NCI-H2107 treated with DMSO at 0.1 percent for 48 hours (cell line): ENCODE measurements around the gene SMIM7.
A peak's percentile ranks its signal among the peaks of the same experiment; 100 is the strongest.
"Not testable (repeated sequence)": the region's sequence is repeated elsewhere in the genome, so short reads cannot be mapped to it uniquely, and the experiment has no call there.

Source experiments
- DNase-seq: peaks from one replicate; lab custom pipeline; 2025; ENCODE audit not compliant: unreplicated experiment; lab: John Stamatoyannopoulos, UW

Gene SMIM7

GRCh38 chr19:16659832-16660708 is at the start of gene SMIM7:
Gene SMIM7 (minus strand): TSS chr19:16660144. CDS start chr19:16660110, 34 bp downstream.
- peak; percentile 92 for DNase-seq

- DNase-seq = no peak
Measured at GRCh38 chr19:16703677-16704076, 43.7 kb upstream of the SMIM7 start.

- DNase-seq = no peak
Measured at GRCh38 chr19:16702123-16702522, 42.2 kb upstream of the SMIM7 start.

GRCh38 chr19:16698914-16699313 is 39.0 kb upstream of the SMIM7 start:
- no peak for DNase-seq

- no peak for DNase-seq
Measured at GRCh38 chr19:16688084-16688483, 28.1 kb upstream of the SMIM7 start.

- DNase-seq = no peak
Measured at GRCh38 chr19:16684216-16684615, 24.3 kb upstream of the SMIM7 start.

GRCh38 chr19:16682539-16682938 is 22.6 kb upstream of the SMIM7 start:
- no peak for DNase-seq

GRCh38 chr19:16679811-16680210 is 19.9 kb upstream of the SMIM7 start:
- DNase-seq = no peak

- no peak for DNase-seq
Measured at GRCh38 chr19:16678498-16678897, 18.6 kb upstream of the SMIM7 start.

GRCh38 chr19:16677055-16677454 is 17.1 kb upstream of the SMIM7 start:
- no peak for DNase-seq

GRCh38 chr19:16676101-16676798 is 16.3 kb upstream of the SMIM7 start:
- no peak for DNase-seq

- DNase-seq = not testable (repeated sequence)
Measured at GRCh38 chr19:16673839-16674238, 13.9 kb upstream of the SMIM7 start.

GRCh38 chr19:16673231-16673630 is 13.3 kb upstream of the SMIM7 start:
- no peak for DNase-seq

- no peak for DNase-seq
Measured at GRCh38 chr19:16671652-16672274, 11.8 kb upstream of the SMIM7 start.

- DNase-seq = no peak
Measured at GRCh38 chr19:16670291-16670690, 10.3 kb upstream of the SMIM7 start.

- DNase-seq = not testable (repeated sequence)
Measured at GRCh38 chr19:16668702-16669101, 8.8 kb upstream of the SMIM7 start.

- DNase-seq = no peak
Measured at GRCh38 chr19:16668176-16668575, 8.2 kb upstream of the SMIM7 start.

GRCh38 chr19:16661480-16662034 is 1.6 kb upstream of the SMIM7 start:
- no peak for DNase-seq

- no peak for DNase-seq
Measured at GRCh38 chr19:16660763-16661479, 977 bp upstream of the SMIM7 start, which contains the start of gene TMEM38A. Gene TMEM38A (plus strand): TSS chr19:16661139. CDS start chr19:16661218, 79 bp downstream.

- no peak for DNase-seq
Measured at GRCh38 chr19:16659464-16659831, 496 bp downstream of the SMIM7 start.

GRCh38 chr19:16657384-16657783 is 2.6 kb downstream of the SMIM7 start:
- no peak for DNase-seq
